ENCODE data around the gene LRRC8B.

Gene LRRC8B

GRCh38 chr1:89483010-89483756 is 41.4 kb upstream of the LRRC8B start:
- H3K27me3 ChIP-seq (ENCODE audit: low read length): no peaks in the 10 kb centered on the region
- H4K20me1 ChIP-seq (ENCODE audit: low read depth, low read length): no peaks in the 10 kb centered on the region
- no peaks in the 10 kb centered on the region for H3K9me2 ChIP-seq (replicated peaks; ENCODE audit: insufficient read depth, low read length)
- H3K36me3 ChIP-seq (ENCODE audit: low read length): no peaks in the 10 kb centered on the region
- H3K79me2 ChIP-seq (ENCODE audit: insufficient read depth, low read length): no peaks in the 10 kb centered on the region
- no peak overlapping the region for H3K4me3 ChIP-seq (ENCODE audit: insufficient read depth, low read length, poor library complexity, severe bottlenecking)
- no peak overlapping the region for H2AFZ ChIP-seq (ENCODE audit: low read depth, low read length, severe bottlenecking)
- H3K9ac ChIP-seq (ENCODE audit: low read length): no peak overlapping the region
- H3K9me3 ChIP-seq (ENCODE audit: insufficient read depth, low read length): no peaks in the 10 kb centered on the region
- no peaks in the 10 kb centered on the region for H3F3A ChIP-seq (ENCODE audit: insufficient read depth)
- no peak overlapping the region for H3K4me2 ChIP-seq (ENCODE audit: low read depth, low read length, poor library complexity, severe bottlenecking)
- no peak overlapping the region for H3K27ac ChIP-seq (ENCODE audit: low read depth, low read length)
- TF ChIP-seq EZH2phosphoT487 (conservative IDR thresholded peaks at IDR 0.05; ENCODE audit: low read length) (no peak), CTCF (IDR thresholded peaks at IDR 0.05; ENCODE audit: insufficient read depth, low read length, poor library complexity, severe bottlenecking) (peak; percentile 63)

- no peaks in the 10 kb centered on the region for H3K9me3 ChIP-seq (ENCODE audit: insufficient read depth, low read length)
- no peak for TF ChIP-seq EZH2phosphoT487 (conservative IDR thresholded peaks at IDR 0.05; ENCODE audit: low read length)
- TF ChIP-seq CTCF (IDR thresholded peaks at IDR 0.05; ENCODE audit: insufficient read depth, low read length, poor library complexity, severe bottlenecking): no peak
- H3K4me2 ChIP-seq (ENCODE audit: low read depth, low read length, poor library complexity, severe bottlenecking): no peak overlapping the region
- H2AFZ ChIP-seq (ENCODE audit: low read depth, low read length, severe bottlenecking): no peak overlapping the region
- H3K9ac ChIP-seq (ENCODE audit: low read length): no peak overlapping the region
- H3K9me2 ChIP-seq (replicated peaks; ENCODE audit: insufficient read depth, low read length): no peaks in the 10 kb centered on the region
- H3K27me3 ChIP-seq (ENCODE audit: low read length): no peaks in the 10 kb centered on the region
- H3F3A ChIP-seq (ENCODE audit: insufficient read depth): no peaks in the 10 kb centered on the region
- no peak overlapping the region for H3K27ac ChIP-seq (ENCODE audit: low read depth, low read length)
- H4K20me1 ChIP-seq (ENCODE audit: low read depth, low read length): no peaks in the 10 kb centered on the region
- H3K4me3 ChIP-seq (ENCODE audit: insufficient read depth, low read length, poor library complexity, severe bottlenecking): no peak overlapping the region
- no peaks in the 10 kb centered on the region for H3K79me2 ChIP-seq (ENCODE audit: insufficient read depth, low read length)
- H3K36me3 ChIP-seq (ENCODE audit: low read length): no peaks in the 10 kb centered on the region
These were observed 40.9 kb upstream of the LRRC8B start for GRCh38 chr1:89483757-89484077.

DNA sequence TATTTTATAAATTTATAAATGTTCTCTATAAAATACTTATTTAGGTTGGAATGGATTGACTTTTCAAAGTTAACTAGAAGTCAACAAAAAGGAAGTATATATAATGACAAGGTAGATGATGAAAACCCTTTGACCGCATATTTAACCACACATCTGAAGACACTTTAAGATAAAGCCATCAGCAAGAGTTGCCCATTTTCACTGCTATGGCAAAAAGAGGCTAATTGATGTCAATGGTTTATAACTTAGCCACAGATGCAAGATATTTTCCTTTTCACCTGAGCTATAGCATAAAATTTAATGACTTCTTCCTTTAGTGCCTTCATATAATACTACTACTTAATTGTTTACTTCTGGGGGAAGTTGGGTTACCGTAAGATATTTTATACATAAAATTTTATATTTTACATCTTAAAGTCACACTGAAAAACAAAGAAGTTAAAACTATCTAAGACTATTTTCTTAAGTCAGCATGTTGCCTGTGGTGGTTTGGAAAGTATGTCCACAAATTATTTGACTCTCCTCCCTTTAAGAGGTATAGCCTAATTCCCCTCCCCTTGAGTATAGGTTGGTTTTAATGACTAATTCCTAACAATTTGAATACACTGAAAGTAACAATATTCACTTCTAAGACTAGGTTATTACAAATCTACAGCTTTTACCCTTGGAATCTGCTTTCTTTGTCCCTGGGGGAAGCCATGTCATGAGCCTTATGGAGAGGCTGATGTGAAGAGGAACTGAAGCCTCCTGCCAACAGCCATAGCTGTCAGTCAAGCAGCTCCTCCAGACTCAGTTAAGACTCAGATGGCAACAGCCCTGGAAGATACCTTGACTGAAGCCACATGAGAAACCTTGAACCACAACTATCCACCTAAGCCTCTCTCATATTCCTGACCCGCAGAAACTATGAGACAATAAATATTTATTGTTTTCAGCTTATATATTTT is 40.3 kb upstream of the LRRC8B start:
- Histone ChIP-seq H3K27ac (ENCODE audit: low read depth, low read length) (no peak overlapping the region), H3K4me2 (ENCODE audit: low read depth, low read length, poor library complexity, severe bottlenecking) (no peak overlapping the region), H3K79me2 (ENCODE audit: insufficient read depth, low read length) (no peaks in the 10 kb centered on the region), H3K9me2 (replicated peaks; ENCODE audit: insufficient read depth, low read length) (no peaks in the 10 kb centered on the region), H3K36me3 (ENCODE audit: low read length) (no peaks in the 10 kb centered on the region), H2AFZ (ENCODE audit: low read depth, low read length, severe bottlenecking) (no peak overlapping the region), H3F3A (ENCODE audit: insufficient read depth) (no peaks in the 10 kb centered on the region), H3K9me3 (ENCODE audit: insufficient read depth, low read length) (no peaks in the 10 kb centered on the region), H3K27me3 (ENCODE audit: low read length) (no peaks in the 10 kb centered on the region), H4K20me1 (ENCODE audit: low read depth, low read length) (no peaks in the 10 kb centered on the region), H3K4me3 (ENCODE audit: insufficient read depth, low read length, poor library complexity, severe bottlenecking) (no peak overlapping the region), H3K9ac (ENCODE audit: low read length) (no peak overlapping the region)
- TF ChIP-seq CTCF (IDR thresholded peaks at IDR 0.05; ENCODE audit: insufficient read depth, low read length, poor library complexity, severe bottlenecking): no peak
- no peak for TF ChIP-seq EZH2phosphoT487 (conservative IDR thresholded peaks at IDR 0.05; ENCODE audit: low read length)

All from SU-DHL-6 (cell line).